Parathyroid adenoma (tissue), 2 donors: ENCODE data around the gene PRRX2.

Experiments
- H2AFZ ChIP-seq: fragments of 300-600 bp; sonication (generic); one replicate; pipeline ENCODE4 v1.7.0; 2017; ENCODE audit warnings: antibody characterized with exemption, mild to moderate bottlenecking
- H3K27ac ChIP-seq: fragments of 300-600 bp; sonication (generic); one replicate; pipeline ENCODE4 v1.7.0; 2017
- H3K27me3 ChIP-seq: fragments of 300-600 bp; sonication (generic); one replicate; pipeline ENCODE4 v1.7.0; 2017; ENCODE audit warnings: low read length; ENCODE audit not compliant: control insufficient read depth, insufficient read depth
- H3K36me3 ChIP-seq: fragments of 300-600 bp; sonication (generic); one replicate; pipeline ENCODE4 v1.7.0; 2017; ENCODE audit warnings: low read length; ENCODE audit not compliant: control insufficient read depth, insufficient read depth
- H3K4me1 ChIP-seq: fragments of 300-600 bp; sonication (generic); one replicate; pipeline ENCODE4 v1.7.0; 2017; ENCODE audit warnings: control low read depth
- H3K4me2 ChIP-seq: fragments of 300-600 bp; sonication (generic); one replicate; pipeline ENCODE4 v1.7.0; 2017; ENCODE audit warnings: low read length
- H3K4me3 ChIP-seq: fragments of 300-600 bp; sonication (generic); one replicate; pipeline ENCODE4 v1.7.0; 2017; ENCODE audit warnings: low read depth, low read length
- H3K79me2 ChIP-seq: fragments of 300-600 bp; sonication (generic); one replicate; pipeline ENCODE4 v1.7.0; 2017; ENCODE audit warnings: control low read depth
- H3K9ac ChIP-seq: fragments of 300-600 bp; sonication (generic); one replicate; pipeline ENCODE4 v1.7.0; 2017; ENCODE audit warnings: mild to moderate bottlenecking
- H3K9me3 ChIP-seq: fragments of 300-600 bp; sonication (generic); one replicate; pipeline ENCODE4 v1.7.0; 2017; ENCODE audit warnings: low read length; ENCODE audit not compliant: control insufficient read depth
- TF ChIP-seq, protein P1 (sequence below): fragments of 300-600 bp; sonication (generic); IDR thresholded peaks from one replicate; pipeline ENCODE4 v1.7.0; 2017; ENCODE audit warnings: antibody characterized with exemption, mild to moderate bottlenecking
- donor health status: primary hyperparathyroidism.

The PRRX2 gene

DNA sequence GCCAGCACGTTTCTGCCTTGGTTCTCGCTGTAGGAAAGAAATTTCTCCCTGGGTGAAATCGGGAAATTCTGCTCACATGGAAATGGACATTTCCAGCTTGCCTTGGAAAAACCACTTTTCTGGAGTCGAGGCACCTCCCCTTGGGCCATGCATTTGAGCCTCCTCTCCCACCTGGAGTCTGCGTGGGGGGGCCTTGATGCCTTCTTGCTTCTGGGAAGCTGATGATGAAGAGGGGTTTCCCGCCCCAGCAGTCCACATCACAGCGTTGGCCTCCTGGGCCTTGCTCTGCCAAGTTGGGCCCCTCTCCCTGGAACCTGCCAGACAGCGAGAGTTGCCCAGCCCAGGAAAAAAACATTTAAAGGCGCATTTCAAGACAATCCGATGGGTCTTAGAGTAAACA is 21.7 kb upstream of the PRRX2 start:
- H3K4me2 ChIP-seq = no peak overlapping the region
- H2AFZ ChIP-seq = no peak overlapping the region
- no peaks in the 10 kb centered on the region for H3K36me3 ChIP-seq
- no peak overlapping the region for H3K9ac ChIP-seq
- H3K27ac ChIP-seq = no peak overlapping the region
- no peaks in the 10 kb centered on the region for H3K4me1 ChIP-seq
- H3K27me3 ChIP-seq = no peaks in the 10 kb centered on the region
- TF ChIP-seq, protein P1, sequence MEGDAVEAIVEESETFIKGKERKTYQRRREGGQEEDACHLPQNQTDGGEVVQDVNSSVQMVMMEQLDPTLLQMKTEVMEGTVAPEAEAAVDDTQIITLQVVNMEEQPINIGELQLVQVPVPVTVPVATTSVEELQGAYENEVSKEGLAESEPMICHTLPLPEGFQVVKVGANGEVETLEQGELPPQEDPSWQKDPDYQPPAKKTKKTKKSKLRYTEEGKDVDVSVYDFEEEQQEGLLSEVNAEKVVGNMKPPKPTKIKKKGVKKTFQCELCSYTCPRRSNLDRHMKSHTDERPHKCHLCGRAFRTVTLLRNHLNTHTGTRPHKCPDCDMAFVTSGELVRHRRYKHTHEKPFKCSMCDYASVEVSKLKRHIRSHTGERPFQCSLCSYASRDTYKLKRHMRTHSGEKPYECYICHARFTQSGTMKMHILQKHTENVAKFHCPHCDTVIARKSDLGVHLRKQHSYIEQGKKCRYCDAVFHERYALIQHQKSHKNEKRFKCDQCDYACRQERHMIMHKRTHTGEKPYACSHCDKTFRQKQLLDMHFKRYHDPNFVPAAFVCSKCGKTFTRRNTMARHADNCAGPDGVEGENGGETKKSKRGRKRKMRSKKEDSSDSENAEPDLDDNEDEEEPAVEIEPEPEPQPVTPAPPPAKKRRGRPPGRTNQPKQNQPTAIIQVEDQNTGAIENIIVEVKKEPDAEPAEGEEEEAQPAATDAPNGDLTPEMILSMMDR = no peak
- no peak overlapping the region for H3K4me3 ChIP-seq
- H3K79me2 ChIP-seq = peaks cover 6% of the 10 kb centered on the region
- no peaks in the 10 kb centered on the region for H3K9me3 ChIP-seq

GRCh38 chr9:129644365-129644764 is 21.1 kb upstream of the PRRX2 start:
- Histone ChIP-seq H3K9me3 (no peaks in the 10 kb centered on the region), H2AFZ (no peak overlapping the region), H3K27ac (no peak overlapping the region), H3K79me2 (peaks cover 6% of the 10 kb centered on the region), H3K4me3 (no peak overlapping the region), H3K9ac (no peak overlapping the region), H3K4me2 (no peak overlapping the region), H3K36me3 (no peaks in the 10 kb centered on the region), H3K4me1 (no peaks in the 10 kb centered on the region), H3K27me3 (no peaks in the 10 kb centered on the region)
- TF ChIP-seq, protein P1 = no peak

DNA sequence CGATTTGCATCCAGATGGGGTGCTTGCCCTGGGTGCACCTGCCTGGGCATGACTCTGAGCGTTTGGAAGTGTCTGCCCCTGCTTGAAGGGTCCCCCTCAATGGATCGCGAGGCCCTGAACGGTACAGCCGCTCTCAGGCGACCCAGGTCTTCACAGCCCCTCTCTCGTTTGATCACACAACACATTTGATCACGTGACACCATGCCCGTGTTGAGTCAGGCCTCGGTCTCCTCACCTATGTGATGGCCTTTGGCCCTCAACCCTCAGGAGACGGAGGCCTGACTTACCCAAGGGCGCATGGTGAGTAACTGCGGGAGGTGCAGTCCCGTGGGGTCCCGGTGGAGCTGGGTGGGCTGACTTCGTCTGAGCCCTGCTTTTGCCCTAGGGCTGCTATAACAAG is 20.5 kb upstream of the PRRX2 start:
- H3K4me3 ChIP-seq = no peak overlapping the region
- H3K9ac ChIP-seq = no peak overlapping the region
- no peaks in the 10 kb centered on the region for H3K9me3 ChIP-seq
- TF ChIP-seq, protein P1 = no peak
- peaks cover 6% of the 10 kb centered on the region for H3K79me2 ChIP-seq
- no peak overlapping the region for H2AFZ ChIP-seq
- H3K36me3 ChIP-seq = no peaks in the 10 kb centered on the region
- H3K4me1 ChIP-seq = no peaks in the 10 kb centered on the region
- H3K27me3 ChIP-seq = no peaks in the 10 kb centered on the region
- no peak overlapping the region for H3K4me2 ChIP-seq
- H3K27ac ChIP-seq = no peak overlapping the region

DNA sequence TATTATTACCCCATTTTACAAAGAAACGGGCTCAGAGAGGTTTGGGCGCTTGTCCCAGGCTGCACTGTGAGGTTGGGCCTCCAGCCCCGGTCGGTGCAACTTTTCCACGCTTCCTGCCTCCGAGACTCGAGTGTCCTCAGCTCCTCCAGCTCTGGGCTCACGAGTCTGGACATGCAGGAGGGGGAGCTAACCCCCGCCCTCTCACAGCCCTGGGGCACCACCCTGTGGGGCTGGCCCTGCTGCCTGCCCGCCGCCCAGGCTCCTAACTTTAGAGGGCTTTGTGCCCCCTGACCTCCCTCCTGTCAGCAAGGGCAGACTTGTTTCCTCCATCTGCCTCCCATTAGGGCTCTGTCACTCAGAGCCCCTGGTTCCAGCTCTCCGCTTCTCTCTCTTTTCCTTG is 19.2 kb upstream of the PRRX2 start:
- H3K79me2 ChIP-seq = peaks cover 2% of the 10 kb centered on the region
- TF ChIP-seq, protein P1 = no peak

DNA sequence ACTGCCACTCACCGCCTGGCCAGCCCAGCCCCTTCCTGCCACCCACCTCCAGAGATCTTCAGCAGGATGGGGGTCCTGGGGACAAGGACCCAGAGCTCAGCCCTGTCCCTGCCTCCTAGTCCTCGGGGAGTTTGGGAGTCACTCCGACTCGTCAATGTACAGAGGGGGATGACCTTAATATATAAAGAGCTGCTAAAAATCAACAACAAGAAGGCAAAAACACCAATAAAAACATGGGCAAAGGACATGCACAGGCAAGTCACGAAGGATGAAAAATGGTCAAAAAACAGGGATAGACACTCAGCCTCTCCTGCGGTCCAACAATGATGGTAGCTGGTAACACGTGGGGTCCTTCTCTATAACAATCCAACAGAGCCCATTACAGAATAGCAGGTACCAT is 18.8 kb upstream of the PRRX2 start:
- Histone ChIP-seq H3K4me3 (no peak overlapping the region), H3K9me3 (no peaks in the 10 kb centered on the region), H3K27me3 (no peaks in the 10 kb centered on the region), H3K4me1 (no peaks in the 10 kb centered on the region), H3K36me3 (no peaks in the 10 kb centered on the region), H3K27ac (no peak overlapping the region), H3K4me2 (no peak overlapping the region), H3K9ac (no peak overlapping the region), H3K79me2 (no peaks in the 10 kb centered on the region), H2AFZ (no peak overlapping the region)
- TF ChIP-seq, protein P1 = no peak

More for the DNA sequence above, 19.2 kb upstream of the PRRX2 start:
- H3K9ac ChIP-seq = no peak overlapping the region
- no peaks in the 10 kb centered on the region for H3K9me3 ChIP-seq
- no peaks in the 10 kb centered on the region for H3K4me1 ChIP-seq
- H3K27me3 ChIP-seq = no peaks in the 10 kb centered on the region
- H3K36me3 ChIP-seq = no peaks in the 10 kb centered on the region
- no peak overlapping the region for H3K27ac ChIP-seq
- no peak overlapping the region for H3K4me2 ChIP-seq
- no peak overlapping the region for H2AFZ ChIP-seq
- no peak overlapping the region for H3K4me3 ChIP-seq
